Progenitor cell of endocrine pancreas (in vitro differentiated cells): ENCODE measurements around the gene HEATR3. TPM values are rescaled to one million over a fixed set of nuclear protein-coding genes. Genes with fewer than 3 reads are reported as not detected.

Experiments
- DNase-seq: peaks from one replicate; pipeline ENCODE4 v3.0.0; 2021; ENCODE audit warnings: low spot score; ENCODE audit not compliant: unreplicated experiment
- H3K27ac Mint-ChIP-seq: 2 replicates; pipeline ENCODE4 v1.8.0; 2021; ENCODE audit warnings: mild to moderate bottlenecking, moderate library complexity, mixed read lengths
- H3K27me3 Mint-ChIP-seq: 2 replicates; pipeline ENCODE4 v1.8.0; 2021; ENCODE audit warnings: mixed read lengths
- H3K36me3 Mint-ChIP-seq: 2 replicates; pipeline ENCODE4 v1.8.0; 2022; ENCODE audit warnings: mixed read lengths; ENCODE audit not compliant: insufficient read depth
- H3K4me1 Mint-ChIP-seq: 2 replicates; pipeline ENCODE4 v1.8.0; 2021; ENCODE audit warnings: low read depth, mixed read lengths
- H3K4me3 Mint-ChIP-seq: 2 replicates; pipeline ENCODE4 v1.8.0; 2021; ENCODE audit warnings: low read depth, mild to moderate bottlenecking, moderate library complexity, mixed read lengths
- H3K9me3 Mint-ChIP-seq: 2 replicates; pipeline ENCODE4 v1.8.0; 2021; ENCODE audit warnings: low read depth, mixed read lengths
- CTCF ChIP-seq: fragments of 200-600 bp; sonication (generic); IDR thresholded peaks from one replicate; pipeline ENCODE4 v1.5.0; 2021; ENCODE audit warnings: antibody characterized with exemption, mild to moderate bottlenecking; ENCODE audit not compliant: unreplicated experiment
- total RNA-seq: library from RNA; stranded (reverse); gene quantifications from 2 replicates; pipeline ENCODE4 v1.2.1, GENCODE V29; 2021

Gene HEATR3
- total RNA-seq, 1 donor from 2014 or later = 18.1 TPM

- Mint-ChIP-seq H3K4me1 (peaks cover 27% of the 10 kb centered on the region), H3K27ac (peak within 1 kb of the TSS; percentile 91), H3K9me3 (no peaks in the 10 kb centered on the region), H3K27me3 (no peaks in the 10 kb centered on the region), H3K4me3 (peak within 1 kb of the TSS; percentile 95), H3K36me3 (peaks cover 2% of the 10 kb centered on the region)
- peak; percentile 97 for TF ChIP-seq CTCF
- peak; percentile 90 for DNase-seq
These were observed 40.9 kb upstream of the HEATR3 start, which contains the start of gene CNEP1R1 for GRCh38 chr16:50024684-50025536. Gene CNEP1R1, plus strand, starts transcription at chr16:50025225. Its CDS starts 91 bp downstream, at chr16:50025316.

GRCh38 chr16:50025537-50025931, 40.2 kb upstream of the HEATR3 start:
- peaks cover 27% of the 10 kb centered on the region for H3K4me1 Mint-ChIP-seq
- no peaks in the 10 kb centered on the region for H3K9me3 Mint-ChIP-seq
- H3K27ac Mint-ChIP-seq = peak overlapping the region; percentile 91
- H3K4me3 Mint-ChIP-seq = peak overlapping the region; percentile 95
- peaks cover 5% of the 10 kb centered on the region for H3K36me3 Mint-ChIP-seq
- TF ChIP-seq CTCF = no peak
- no peak for DNase-seq
- H3K27me3 Mint-ChIP-seq = no peaks in the 10 kb centered on the region

GRCh38 chr16:50027829-50028228, 37.9 kb upstream of the HEATR3 start:
- TF ChIP-seq CTCF = no peak
- H3K4me3 Mint-ChIP-seq = no peak overlapping the region

GRCh38 chr16:50035468-50035992, 30.2 kb upstream of the HEATR3 start:
- peak overlapping the region; percentile 78 for H3K27ac Mint-ChIP-seq
- peaks cover 27% of the 10 kb centered on the region for H3K4me1 Mint-ChIP-seq
- no peaks in the 10 kb centered on the region for H3K27me3 Mint-ChIP-seq
- no peak for TF ChIP-seq CTCF
- H3K4me3 Mint-ChIP-seq = peak overlapping the region; percentile 35
- DNase-seq = no peak
- peaks cover 19% of the 10 kb centered on the region for H3K36me3 Mint-ChIP-seq
- no peaks in the 10 kb centered on the region for H3K9me3 Mint-ChIP-seq

More at GRCh38 chr16:50027829-50028228, 37.9 kb upstream of the HEATR3 start:
- H3K9me3 Mint-ChIP-seq = no peaks in the 10 kb centered on the region
- H3K27me3 Mint-ChIP-seq = no peaks in the 10 kb centered on the region
- H3K27ac Mint-ChIP-seq = no peak overlapping the region
- H3K36me3 Mint-ChIP-seq = peaks cover 15% of the 10 kb centered on the region
- no peak for DNase-seq
- H3K4me1 Mint-ChIP-seq = peaks cover 20% of the 10 kb centered on the region

DNA sequence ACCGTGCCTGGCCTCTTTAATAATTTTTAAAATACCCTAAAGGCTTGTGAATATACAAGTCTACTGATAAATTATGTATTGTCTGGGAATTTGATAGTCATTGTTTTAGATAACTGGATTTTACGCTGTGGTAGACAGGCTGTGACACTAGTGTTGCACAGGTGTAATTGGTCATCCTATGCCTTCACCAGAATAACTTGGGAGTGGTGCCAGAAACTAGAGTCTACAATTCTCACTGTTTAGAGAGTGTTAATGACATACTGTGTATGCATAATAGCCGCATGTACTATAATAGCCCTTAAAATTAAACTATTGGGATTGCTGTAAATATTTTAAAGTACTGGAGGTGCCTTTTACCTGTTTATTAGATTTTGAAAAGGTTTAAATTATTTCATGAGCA, 29.3 kb upstream of the HEATR3 start:
- Mint-ChIP-seq H3K4me1 (peaks cover 27% of the 10 kb centered on the region), H3K27ac (no peak overlapping the region), H3K4me3 (no peak overlapping the region), H3K36me3 (peaks cover 13% of the 10 kb centered on the region), H3K9me3 (no peaks in the 10 kb centered on the region), H3K27me3 (no peaks in the 10 kb centered on the region)
- DNase-seq = no peak
- no peak for TF ChIP-seq CTCF
